ENCODE measurements around the gene TIMP2.
A peak's percentile ranks its signal among the peaks of the same experiment; 100 is the strongest.
"Not testable (repeated sequence)": the region's sequence is repeated elsewhere in the genome, so short reads cannot be mapped to it uniquely, and the experiment has no call there.

TIMP2 gene

DNA sequence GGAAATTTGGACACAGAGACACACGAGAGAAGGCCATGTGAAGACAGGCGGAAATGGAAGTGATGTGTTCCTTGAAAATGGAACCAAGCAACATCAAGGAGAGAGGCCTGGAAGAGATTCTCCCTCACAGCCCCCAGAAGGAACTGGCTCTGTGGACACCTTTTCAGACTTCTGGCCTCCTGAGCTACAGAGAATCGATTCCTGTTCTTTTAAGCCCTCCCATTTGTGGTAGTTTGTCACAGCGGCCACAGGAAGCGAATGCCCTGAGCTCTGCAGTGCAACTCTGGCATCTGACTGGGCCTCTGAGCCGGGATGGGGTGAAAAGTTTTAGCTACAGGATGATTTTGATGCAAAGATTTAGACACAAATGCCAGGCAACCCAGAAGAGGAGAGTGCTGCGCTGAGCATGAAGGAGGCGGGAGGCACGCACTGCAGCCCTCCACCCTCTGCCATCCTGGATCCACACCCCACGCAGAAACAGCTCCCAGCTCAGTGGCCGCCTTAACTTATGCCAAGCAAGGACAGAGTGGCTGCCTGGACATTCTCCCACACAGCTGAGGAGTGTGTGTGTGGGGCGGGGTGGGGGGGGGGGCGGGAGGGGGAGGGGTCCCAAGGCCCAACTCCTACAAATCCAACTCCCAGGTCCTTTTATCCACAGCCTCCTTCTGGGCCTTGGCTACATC lies 2.2 kb downstream of the TIMP2 start:
- H3K9ac ChIP-seq (ENCODE audit: low read depth, low read length) = no peak overlapping the region; the same call in 1 of the 2 replicates
- H3K4me3 ChIP-seq (ENCODE audit: low read length) = peak overlapping the region; percentile 70; the same call in 1 of the 2 replicates
- no peaks in the 10 kb centered on the region for H3K36me3 ChIP-seq (ENCODE audit: insufficient read depth, low read depth, low read length)
- H3K4me1 ChIP-seq (ENCODE audit: insufficient read depth, low read length) = peaks cover 6% of the 10 kb centered on the region
- H3K9me3 ChIP-seq (ENCODE audit: insufficient read depth, low read depth, low read length) = no peaks in the 10 kb centered on the region
- H3K27ac ChIP-seq (ENCODE audit: low read length) = no peak overlapping the region
- H3K27me3 ChIP-seq (ENCODE audit: insufficient read depth, low read length) = peaks cover 4% of the 10 kb centered on the region; the same call in 1 of the 2 replicates

DNA sequence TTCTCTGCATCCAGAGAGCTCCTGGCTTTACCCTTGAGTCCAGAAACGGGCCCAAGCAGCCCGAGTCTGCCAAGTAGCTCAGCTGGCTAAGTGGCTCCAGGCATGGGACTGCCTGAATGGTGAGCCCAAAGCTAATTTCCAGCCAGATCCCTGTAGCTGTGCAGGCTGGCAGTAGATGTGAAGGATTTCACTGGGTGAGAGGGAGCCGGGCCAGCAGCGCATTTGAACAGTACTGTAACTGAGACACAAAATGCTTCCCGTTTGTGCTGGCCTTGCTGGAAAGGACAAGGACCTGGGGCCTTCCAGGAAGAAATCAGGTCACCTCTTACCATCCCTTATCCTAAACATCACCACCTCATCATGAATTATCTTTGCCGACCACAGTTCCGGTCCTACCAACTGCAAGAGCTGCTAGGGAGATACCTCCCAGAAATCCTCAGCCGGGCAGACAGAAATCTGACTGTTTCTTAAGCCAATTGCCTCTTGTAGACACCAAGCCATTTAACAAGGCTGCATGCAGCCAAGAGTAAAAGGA lies 3.7 kb downstream of the TIMP2 start:
- H3K9me3 ChIP-seq (ENCODE audit: insufficient read depth, low read depth, low read length) = no peaks in the 10 kb centered on the region

DNA sequence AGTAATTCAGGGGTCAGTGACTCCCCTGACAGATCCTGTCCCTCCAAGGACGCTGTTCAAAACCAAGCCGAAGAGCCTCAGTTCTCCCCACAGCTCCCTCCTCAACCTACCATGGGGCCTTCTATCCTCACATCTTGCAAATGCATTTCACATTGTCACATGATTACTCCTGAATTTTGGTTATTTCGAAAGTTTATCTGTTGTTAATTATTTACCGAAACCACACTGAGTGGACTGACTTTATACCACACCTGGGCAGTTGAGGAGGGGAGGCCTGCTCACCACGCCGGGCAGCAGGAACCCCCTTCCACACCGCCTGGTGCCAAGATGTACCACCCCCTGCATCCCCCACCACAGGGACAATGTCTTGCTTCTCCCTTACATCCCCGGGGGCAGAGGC lies 4.7 kb downstream of the TIMP2 start:
- no peaks in the 10 kb centered on the region for H3K9me3 ChIP-seq (ENCODE audit: insufficient read depth, low read depth, low read length)
- H3K27ac ChIP-seq (ENCODE audit: low read length) = no peak overlapping the region
- peaks cover 11% of the 10 kb centered on the region for H3K4me1 ChIP-seq (ENCODE audit: insufficient read depth, low read length)
- H3K36me3 ChIP-seq (ENCODE audit: insufficient read depth, low read depth, low read length) = no peaks in the 10 kb centered on the region
- no peak overlapping the region for H3K4me3 ChIP-seq (ENCODE audit: low read length)
- no peak overlapping the region for H3K9ac ChIP-seq (ENCODE audit: low read depth, low read length)
- H3K27me3 ChIP-seq (ENCODE audit: insufficient read depth, low read length) = peaks cover 4% of the 10 kb centered on the region; the same call in 1 of the 2 replicates

More for the DNA sequence above, 3.7 kb downstream of the TIMP2 start:
- Histone ChIP-seq H3K27ac (ENCODE audit: low read length) (no peak overlapping the region), H3K4me3 (ENCODE audit: low read length) (no peak overlapping the region), H3K9ac (ENCODE audit: low read depth, low read length) (no peak overlapping the region), H3K27me3 (ENCODE audit: insufficient read depth, low read length) (peaks cover 4% of the 10 kb centered on the region; the same call in 1 of the 2 replicates), H3K4me1 (ENCODE audit: insufficient read depth, low read length) (peaks cover 6% of the 10 kb centered on the region), H3K36me3 (ENCODE audit: insufficient read depth, low read depth, low read length) (no peaks in the 10 kb centered on the region)

DNA sequence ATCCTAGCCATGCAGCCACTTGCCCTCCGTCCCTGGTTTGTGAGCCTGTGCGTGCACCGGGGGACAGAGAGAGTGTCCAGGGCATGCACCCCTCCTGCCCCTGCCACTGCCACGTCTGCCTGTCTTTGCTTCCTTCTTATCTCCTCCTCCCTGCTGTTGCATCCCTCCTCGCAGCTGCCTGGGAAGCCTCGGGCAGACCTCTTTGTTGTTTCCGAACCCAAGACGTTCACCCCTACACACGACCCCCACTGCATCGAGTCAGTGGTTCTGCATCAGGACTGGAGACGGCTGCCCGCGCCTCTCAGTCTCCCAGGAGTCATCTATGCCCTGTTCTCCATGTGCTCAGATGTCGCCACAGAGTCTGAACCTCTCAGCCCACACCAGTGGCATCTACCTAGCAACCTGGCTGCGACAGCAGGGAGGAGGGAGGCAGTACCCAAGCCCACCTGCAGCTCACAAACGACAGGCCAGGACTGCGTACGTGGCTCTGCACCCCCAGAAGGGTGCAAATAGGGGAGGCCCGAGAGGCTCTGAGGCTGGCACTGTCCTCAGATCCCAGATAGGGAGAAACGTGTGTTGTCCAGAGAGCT lies 5.2 kb downstream of the TIMP2 start:
- no peak overlapping the region for H3K9ac ChIP-seq (ENCODE audit: low read depth, low read length)
- H3K4me1 ChIP-seq (ENCODE audit: insufficient read depth, low read length) = peaks cover 11% of the 10 kb centered on the region
- H3K9me3 ChIP-seq (ENCODE audit: insufficient read depth, low read depth, low read length) = no peaks in the 10 kb centered on the region
- peaks cover 4% of the 10 kb centered on the region; the same call in 1 of the 2 replicates for H3K27me3 ChIP-seq (ENCODE audit: insufficient read depth, low read length)
- no peak overlapping the region for H3K4me3 ChIP-seq (ENCODE audit: low read length)
- no peak overlapping the region for H3K27ac ChIP-seq (ENCODE audit: low read length)
- H3K36me3 ChIP-seq (ENCODE audit: insufficient read depth, low read depth, low read length) = no peaks in the 10 kb centered on the region

DNA sequence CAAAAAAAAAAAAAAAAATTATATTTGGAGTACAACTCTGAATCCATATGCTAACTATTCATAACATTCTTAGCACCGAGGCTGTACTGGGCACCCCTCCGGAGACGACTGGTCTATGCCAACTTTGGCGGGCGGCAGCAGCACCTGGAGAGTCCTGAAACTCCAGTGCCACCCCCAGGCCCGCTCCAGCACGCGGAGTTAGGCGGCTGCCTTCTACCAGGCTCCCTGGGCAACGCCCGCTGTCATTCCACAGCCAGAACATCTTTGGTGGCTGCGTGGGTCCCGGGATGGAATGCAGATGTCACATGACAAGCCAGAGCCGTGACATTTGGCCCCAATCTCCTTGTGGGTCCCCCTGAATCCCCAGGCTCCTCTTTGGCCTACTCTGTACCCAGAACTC lies 6.2 kb downstream of the TIMP2 start:
- Histone ChIP-seq H3K9ac (ENCODE audit: low read depth, low read length) (no peak overlapping the region), H3K4me1 (ENCODE audit: insufficient read depth, low read length) (peaks cover 11% of the 10 kb centered on the region), H3K9me3 (ENCODE audit: insufficient read depth, low read depth, low read length) (no peaks in the 10 kb centered on the region), H3K36me3 (ENCODE audit: insufficient read depth, low read depth, low read length) (no peaks in the 10 kb centered on the region), H3K27me3 (ENCODE audit: insufficient read depth, low read length) (peaks cover under 1% of the 10 kb centered on the region; the same call in 1 of the 2 replicates), H3K4me3 (ENCODE audit: low read length) (no peak overlapping the region), H3K27ac (ENCODE audit: low read length) (no peak overlapping the region)

DNA sequence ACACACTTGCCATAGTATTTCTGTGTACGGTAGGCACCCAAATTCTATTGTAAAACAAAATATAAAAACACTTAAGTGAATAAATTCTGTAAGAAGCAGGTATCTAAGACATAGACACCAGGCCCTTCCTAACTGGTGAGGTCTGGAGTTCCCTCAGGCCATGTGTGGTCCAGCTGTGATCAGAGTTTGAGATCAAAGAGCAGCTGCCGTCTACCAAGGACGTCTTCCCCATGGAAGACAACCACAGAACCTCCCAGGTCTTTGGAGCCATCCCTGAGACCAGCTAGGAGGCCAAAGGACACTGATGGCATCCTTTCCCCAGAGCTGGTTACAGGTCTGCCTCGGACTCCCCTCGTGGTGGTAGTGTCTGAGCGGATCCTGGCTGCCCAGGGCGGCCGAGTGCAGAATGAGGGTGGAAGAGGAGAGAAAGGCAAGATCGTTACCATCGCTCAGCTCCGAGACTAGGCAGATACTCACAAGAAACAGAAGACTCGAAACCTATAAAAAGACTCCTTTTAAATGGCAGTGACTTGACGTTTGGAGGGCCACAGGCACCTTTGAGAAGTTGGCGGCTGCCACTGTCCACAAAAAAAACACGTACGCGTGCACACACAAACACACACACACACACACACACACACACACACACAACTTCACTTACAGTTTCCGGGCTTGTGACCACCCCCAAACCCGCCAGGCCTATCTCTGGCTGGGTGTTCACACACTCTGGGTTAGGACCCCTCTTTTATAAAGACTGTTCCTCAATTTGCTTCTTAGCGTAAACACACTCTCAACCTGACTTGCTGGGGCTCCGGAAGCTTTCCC lies 7.5 kb downstream of the TIMP2 start:
- no peak overlapping the region for H3K27ac ChIP-seq (ENCODE audit: low read length)
- H3K27me3 ChIP-seq (ENCODE audit: insufficient read depth, low read length) = no peaks in the 10 kb centered on the region
- no peak overlapping the region for H3K9ac ChIP-seq (ENCODE audit: low read depth, low read length)
- H3K9me3 ChIP-seq (ENCODE audit: insufficient read depth, low read depth, low read length) = no peaks in the 10 kb centered on the region
- H3K4me1 ChIP-seq (ENCODE audit: insufficient read depth, low read length) = peaks cover 5% of the 10 kb centered on the region
- H3K36me3 ChIP-seq (ENCODE audit: insufficient read depth, low read depth, low read length) = no peaks in the 10 kb centered on the region
- H3K4me3 ChIP-seq (ENCODE audit: low read length) = no peak overlapping the region

DNA sequence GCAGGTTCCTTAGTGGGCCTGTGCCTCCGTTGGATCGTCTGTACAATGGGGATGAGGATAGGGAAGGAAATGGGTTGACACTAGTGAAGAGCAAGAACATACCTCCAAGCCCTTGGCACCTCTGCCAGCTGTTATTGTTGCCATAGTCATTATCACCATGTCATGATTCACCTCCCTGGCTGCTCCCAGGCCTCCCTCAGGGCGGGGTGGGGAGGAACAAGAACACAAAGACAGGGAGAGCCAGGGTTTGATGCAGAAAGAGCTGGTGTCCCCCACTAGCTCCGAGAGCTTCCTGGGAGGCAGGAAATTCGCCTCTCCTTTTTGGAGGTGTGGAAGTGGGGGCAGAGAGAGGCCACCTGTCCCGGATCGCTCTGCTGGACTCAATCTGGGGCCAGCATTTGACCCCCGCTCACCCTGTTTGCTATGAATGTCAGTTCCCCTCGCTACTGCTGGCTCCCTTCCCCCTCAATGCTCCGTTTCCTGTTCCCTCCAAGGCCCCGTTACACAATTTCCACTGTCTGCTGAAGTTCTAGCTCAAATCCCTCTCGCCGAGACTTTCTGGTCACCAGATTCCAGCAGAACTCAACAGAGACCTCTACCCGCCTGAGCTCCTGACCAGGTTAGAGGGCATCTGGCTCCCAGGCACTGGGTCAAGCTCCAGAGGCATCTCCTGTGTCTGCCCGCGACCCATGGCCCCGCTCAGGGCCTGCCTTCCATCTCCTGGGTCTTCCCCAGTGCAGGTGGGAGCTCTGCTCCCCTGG lies 9.1 kb downstream of the TIMP2 start:
- Histone ChIP-seq H3K4me1 (ENCODE audit: insufficient read depth, low read length) (peaks cover 5% of the 10 kb centered on the region), H3K27me3 (ENCODE audit: insufficient read depth, low read length) (no peaks in the 10 kb centered on the region), H3K9ac (ENCODE audit: low read depth, low read length) (no peak overlapping the region), H3K9me3 (ENCODE audit: insufficient read depth, low read depth, low read length) (no peaks in the 10 kb centered on the region), H3K27ac (ENCODE audit: low read length) (no peak overlapping the region), H3K36me3 (ENCODE audit: insufficient read depth, low read depth, low read length) (no peaks in the 10 kb centered on the region), H3K4me3 (ENCODE audit: low read length) (no peak overlapping the region)

DNA sequence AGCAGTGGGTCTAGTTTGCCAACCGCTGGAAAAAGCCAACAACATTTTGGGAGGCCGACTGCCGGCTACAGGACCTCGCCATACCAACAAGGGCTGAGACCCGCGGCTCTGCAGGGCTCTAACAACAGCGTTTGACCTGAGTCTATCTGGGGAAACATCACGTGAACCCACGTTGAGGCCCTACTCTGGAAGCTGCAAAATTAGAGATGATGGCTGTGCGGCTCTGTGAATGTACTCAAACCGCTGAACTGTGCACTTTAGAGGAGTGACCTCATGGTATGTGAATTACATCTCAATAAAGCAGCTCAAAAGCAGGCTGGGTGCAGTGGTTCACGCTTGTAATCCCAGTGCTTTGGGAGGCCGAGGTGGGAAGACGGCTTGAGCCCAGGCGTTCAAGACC lies 12.1 kb downstream of the TIMP2 start:
- Histone ChIP-seq H3K27me3 (ENCODE audit: insufficient read depth, low read length) (no peaks in the 10 kb centered on the region), H3K9ac (ENCODE audit: low read depth, low read length) (no peak overlapping the region), H3K9me3 (ENCODE audit: insufficient read depth, low read depth, low read length) (no peaks in the 10 kb centered on the region), H3K4me1 (ENCODE audit: insufficient read depth, low read length) (peaks cover 5% of the 10 kb centered on the region; the same call in 1 of the 2 replicates), H3K36me3 (ENCODE audit: insufficient read depth, low read depth, low read length) (no peaks in the 10 kb centered on the region), H3K4me3 (ENCODE audit: low read length) (no peak overlapping the region), H3K27ac (ENCODE audit: low read length) (no peak overlapping the region)

DNA sequence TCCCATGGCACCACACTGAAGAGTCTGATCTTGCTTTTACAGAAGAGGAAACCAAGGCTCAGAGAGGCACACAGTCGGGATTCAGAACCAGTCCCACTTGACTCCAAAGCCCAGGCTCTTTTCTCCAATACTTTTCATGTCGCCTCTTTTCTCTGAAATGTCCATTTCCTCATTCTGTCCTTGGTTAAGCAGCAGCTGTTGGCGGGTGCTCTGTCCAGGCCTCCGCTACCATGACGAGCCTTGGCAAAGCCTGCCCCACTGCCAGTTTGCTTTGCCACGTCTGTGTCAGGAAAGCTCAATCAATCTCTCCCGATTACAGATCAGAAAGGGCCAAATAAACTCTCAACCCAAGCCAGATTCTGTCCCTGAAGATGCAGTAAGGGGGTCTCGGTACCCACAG lies 13.1 kb downstream of the TIMP2 start:
- Histone ChIP-seq H3K9ac (ENCODE audit: low read depth, low read length) (no peak overlapping the region), H3K9me3 (ENCODE audit: insufficient read depth, low read depth, low read length) (no peaks in the 10 kb centered on the region), H3K36me3 (ENCODE audit: insufficient read depth, low read depth, low read length) (no peaks in the 10 kb centered on the region), H3K4me1 (ENCODE audit: insufficient read depth, low read length) (peaks cover 5% of the 10 kb centered on the region; the same call in 1 of the 2 replicates), H3K27ac (ENCODE audit: low read length) (no peak overlapping the region), H3K27me3 (ENCODE audit: insufficient read depth, low read length) (no peaks in the 10 kb centered on the region), H3K4me3 (ENCODE audit: low read length) (no peak overlapping the region)

DNA sequence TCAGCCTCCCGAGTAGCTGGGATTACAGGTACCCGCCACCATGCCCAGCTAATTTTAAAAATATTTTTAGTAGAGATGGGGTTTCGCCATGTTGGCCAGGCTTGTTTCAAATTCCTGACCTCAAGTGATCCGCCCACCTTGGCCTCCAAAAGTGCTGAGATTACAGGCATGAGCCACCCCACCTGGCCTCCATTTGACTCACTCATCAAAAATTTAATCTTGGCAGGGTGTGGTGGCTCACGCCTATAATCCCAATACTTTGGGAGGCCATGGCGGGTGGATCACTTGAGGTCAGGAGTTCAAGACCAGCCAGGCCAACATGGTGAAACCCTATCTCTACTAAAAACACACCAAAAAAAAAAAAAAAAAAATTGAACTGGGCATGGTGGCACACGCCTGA lies 13.6 kb downstream of the TIMP2 start:
- H3K4me1 ChIP-seq (ENCODE audit: insufficient read depth, low read length); H3K9ac ChIP-seq (ENCODE audit: low read depth, low read length); H3K4me3 ChIP-seq (ENCODE audit: low read length); H3K27ac ChIP-seq (ENCODE audit: low read length); H3K9me3 ChIP-seq (ENCODE audit: insufficient read depth, low read depth, low read length); H3K27me3 ChIP-seq (ENCODE audit: insufficient read depth, low read length); H3K36me3 ChIP-seq (ENCODE audit: insufficient read depth, low read depth, low read length): not testable (repeated sequence)
